GM12891 (cell line): ENCODE measurements around the gene LAMA2.

ENCODE experiments used
- DNase-seq: peaks from one replicate; pipeline ENCODE4 v3.0.0; 2011; ENCODE audit warnings: low spot score; ENCODE audit not compliant: insufficient read length
- FAIRE-seq: peaks from 2 replicates; lab custom pipeline; 2011; peaks lifted over from hg19 to GRCh38; lab: Jason Lieb, UNC
- PAX5 ChIP-seq: IDR thresholded peaks from 2 replicates; pipeline ENCODE4 v1.6.1; 2011; ENCODE audit warnings: low read length, moderate library complexity, mild to moderate bottlenecking; ENCODE audit not compliant: insufficient read depth, severe bottlenecking
- POLR2A ChIP-seq: IDR thresholded peaks from 2 replicates; pipeline ENCODE4 v1.6.1; 2011; ENCODE audit warnings: low read depth, low read length, control low read depth
- POLR2AphosphoS5 ChIP-seq: IDR thresholded peaks from 2 replicates; pipeline ENCODE4 v1.6.1; 2011; ENCODE audit warnings: low read depth, low read length, control low read depth
- POU2F2 ChIP-seq: IDR thresholded peaks from 2 replicates; pipeline ENCODE4 v1.6.1; 2011; ENCODE audit warnings: low read depth, mild to moderate bottlenecking, control low read depth, low read length, moderate library complexity
- SPI1 ChIP-seq: IDR thresholded peaks from 2 replicates; pipeline ENCODE4 v1.6.1; 2011; ENCODE audit warnings: low read depth, low read length, control low read depth
- TAF1 ChIP-seq: IDR thresholded peaks from 2 replicates; pipeline ENCODE4 v1.6.1; 2011; ENCODE audit warnings: low read depth, low read length, control low read depth

Gene LAMA2

GRCh38 chr6:128932061-128932460 is 49.1 kb downstream of the LAMA2 start:
- TF ChIP-seq SPI1 = no peak
- no peak for TF ChIP-seq PAX5
- no peak for TF ChIP-seq POLR2AphosphoS5
- no peak for TF ChIP-seq TAF1
- TF ChIP-seq POU2F2 = no peak
- TF ChIP-seq POLR2A = no peak
- DNase-seq (no peak), FAIRE-seq (no peak)

- FAIRE-seq = no peak
- no peak for DNase-seq
- no peak for TF ChIP-seq PAX5
- TF ChIP-seq TAF1 = no peak
- no peak for TF ChIP-seq POLR2AphosphoS5
- no peak for TF ChIP-seq POU2F2
- no peak for TF ChIP-seq SPI1
- TF ChIP-seq POLR2A = no peak
Measured at GRCh38 chr6:128950864-128951263, 67.9 kb downstream of the LAMA2 start.

- DNase-seq (no peak), FAIRE-seq (no peak)
- no peak for TF ChIP-seq SPI1
- no peak for TF ChIP-seq POLR2AphosphoS5
Measured at GRCh38 chr6:128952902-128953301, 70.0 kb downstream of the LAMA2 start.

- no peak for FAIRE-seq
- DNase-seq = no peak
- TF ChIP-seq TAF1 (no peak), POLR2AphosphoS5 (no peak), POLR2A (no peak), POU2F2 (no peak), PAX5 (no peak), SPI1 (no peak)
Measured at GRCh38 chr6:128954308-128955043, 71.5 kb downstream of the LAMA2 start.

GRCh38 chr6:128963561-128963960 is 80.6 kb downstream of the LAMA2 start:
- FAIRE-seq (no peak), DNase-seq (no peak)
- TF ChIP-seq SPI1 = no peak

- no peak for FAIRE-seq
- TF ChIP-seq PAX5 (no peak), TAF1 (no peak), POLR2AphosphoS5 (no peak), SPI1 (no peak), POLR2A (no peak), POU2F2 (no peak)
Measured at GRCh38 chr6:128964233-128964755, 81.4 kb downstream of the LAMA2 start.

GRCh38 chr6:128964771-128965170 is 81.8 kb downstream of the LAMA2 start:
- no peak for TF ChIP-seq POLR2AphosphoS5
- TF ChIP-seq PAX5 = no peak
- TF ChIP-seq POU2F2 = no peak
- no peak for TF ChIP-seq TAF1
- no peak for TF ChIP-seq SPI1
- no peak for TF ChIP-seq POLR2A
- no peak for DNase-seq
- no peak for FAIRE-seq

More at GRCh38 chr6:128964233-128964755, 81.4 kb downstream of the LAMA2 start:
- no peak for DNase-seq

- no peak for DNase-seq
- no peak for FAIRE-seq
- no peak for TF ChIP-seq PAX5
- no peak for TF ChIP-seq POLR2A
- no peak for TF ChIP-seq POLR2AphosphoS5
- no peak for TF ChIP-seq TAF1
- no peak for TF ChIP-seq POU2F2
- no peak for TF ChIP-seq SPI1
Measured at GRCh38 chr6:128966934-128967333, 84.0 kb downstream of the LAMA2 start.

- TF ChIP-seq POLR2AphosphoS5 = no peak
- TF ChIP-seq TAF1 = no peak
- TF ChIP-seq PAX5 = no peak
- no peak for TF ChIP-seq POU2F2
- TF ChIP-seq POLR2A = no peak
- TF ChIP-seq SPI1 = no peak
- DNase-seq = no peak
- FAIRE-seq = no peak
Measured at GRCh38 chr6:128979071-128979470, 96.1 kb downstream of the LAMA2 start.

- no peak for DNase-seq
- FAIRE-seq = no peak
- TF ChIP-seq PAX5 = no peak
- TF ChIP-seq POU2F2 = no peak
- TF ChIP-seq TAF1 = no peak
- no peak for TF ChIP-seq SPI1
- no peak for TF ChIP-seq POLR2A
- no peak for TF ChIP-seq POLR2AphosphoS5
Measured at GRCh38 chr6:128981716-128982115, 98.8 kb downstream of the LAMA2 start.
